Effector memory CD4-positive, alpha-beta T cell (primary cell): ENCODE results near the gene PAK1IP1.
"Not testable (repeated sequence)": the region's sequence is repeated elsewhere in the genome, so short reads cannot be mapped to it uniquely, and the experiment has no call there.

Experiments used
- DNase-seq, 3 donors: peaks; one replicate each; pipeline ENCODE4 v3.0.0-alpha.2; 2020
- H3K27ac ChIP-seq: 2 replicates; pipeline ENCODE4 v1.7.0; 2013; ENCODE audit warnings: mild to moderate bottlenecking, low read length, moderate library complexity; ENCODE audit not compliant: insufficient read depth, poor library complexity, severe bottlenecking
- H3K27me3 ChIP-seq: replicated peaks from 2 replicates; pipeline ENCODE4 v1.7.0; 2013; ENCODE audit warnings: mild to moderate bottlenecking, low read length; ENCODE audit not compliant: insufficient read depth, control insufficient read depth, poor library complexity, severe bottlenecking
- H3K36me3 ChIP-seq: 2 replicates; pipeline ENCODE4 v1.7.0; 2013; ENCODE audit warnings: mild to moderate bottlenecking, low read length, moderate library complexity; ENCODE audit not compliant: control insufficient read depth, insufficient read depth
- H3K4me1 ChIP-seq: 2 replicates; pipeline ENCODE4 v1.7.0; 2013; ENCODE audit warnings: low read length, mild to moderate bottlenecking; ENCODE audit not compliant: control insufficient read depth, insufficient read depth, poor library complexity, severe bottlenecking
- H3K4me3 ChIP-seq: 2 replicates; pipeline ENCODE4 v1.7.0; 2013; ENCODE audit warnings: low read length, low read depth, mild to moderate bottlenecking; ENCODE audit not compliant: insufficient read depth, poor library complexity, severe bottlenecking
- H3K9me3 ChIP-seq: 2 replicates; pipeline ENCODE4 v1.7.0; 2013; ENCODE audit warnings: mild to moderate bottlenecking, low read length, moderate library complexity; ENCODE audit not compliant: control insufficient read depth

Gene PAK1IP1

GRCh38 chr6:10690651-10691445 lies 3.9 kb upstream of the PAK1IP1 start:
- Histone ChIP-seq H3K4me3 (no peak overlapping the region), H3K4me1 (peaks cover 9% of the 10 kb centered on the region), H3K27me3 (no peaks in the 10 kb centered on the region), H3K36me3 (no peaks in the 10 kb centered on the region), H3K9me3 (no peaks in the 10 kb centered on the region), H3K27ac (no peak overlapping the region)
- DNase-seq: no peak

- Histone ChIP-seq H3K9me3 (no peaks in the 10 kb centered on the region), H3K4me1 (peaks cover 16% of the 10 kb centered on the region), H3K36me3 (no peaks in the 10 kb centered on the region), H3K27me3 (no peaks in the 10 kb centered on the region), H3K4me3 (no peak overlapping the region), H3K27ac (no peak overlapping the region)
- no peak for DNase-seq
Measured at GRCh38 chr6:10692965-10693538, 1.7 kb upstream of the PAK1IP1 start.

- DNase-seq: no peak
- Histone ChIP-seq H3K36me3 (peaks cover 8% of the 10 kb centered on the region), H3K27ac (peak overlapping the region; percentile 96), H3K9me3 (no peaks in the 10 kb centered on the region), H3K27me3 (no peaks in the 10 kb centered on the region), H3K4me3 (peak overlapping the region; percentile 84), H3K4me1 (peaks cover 16% of the 10 kb centered on the region)
Measured at GRCh38 chr6:10695086-10695657, 400 bp downstream of the PAK1IP1 start.

- H3K4me3 ChIP-seq: no peak overlapping the region
- H3K27ac ChIP-seq: no peak overlapping the region
- peaks cover 9% of the 10 kb centered on the region for H3K36me3 ChIP-seq
- no peak for DNase-seq
- H3K9me3 ChIP-seq: no peaks in the 10 kb centered on the region
- H3K4me1 ChIP-seq: peaks cover 16% of the 10 kb centered on the region
- H3K27me3 ChIP-seq: no peaks in the 10 kb centered on the region
Measured at GRCh38 chr6:10696655-10697054, 1.9 kb downstream of the PAK1IP1 start.

- H3K27ac ChIP-seq: no peak overlapping the region
- DNase-seq: no peak
- no peaks in the 10 kb centered on the region for H3K9me3 ChIP-seq
- H3K27me3 ChIP-seq: no peaks in the 10 kb centered on the region
- peaks cover 3% of the 10 kb centered on the region for H3K36me3 ChIP-seq
- no peaks in the 10 kb centered on the region for H3K4me1 ChIP-seq
- H3K4me3 ChIP-seq: no peak overlapping the region
Measured at GRCh38 chr6:10713962-10714361, 19.2 kb downstream of the PAK1IP1 start.

- Histone ChIP-seq H3K9me3 (no peaks in the 10 kb centered on the region), H3K4me1 (peaks cover 6% of the 10 kb centered on the region), H3K36me3 (no peaks in the 10 kb centered on the region), H3K27me3 (no peaks in the 10 kb centered on the region), H3K4me3 (peak overlapping the region; percentile 63), H3K27ac (no peak overlapping the region)
- no peak for DNase-seq
Measured at GRCh38 chr6:10719296-10719963, 24.7 kb downstream of the PAK1IP1 start.

- peak overlapping the region; percentile 71 for H3K27ac ChIP-seq
- DNase-seq: no peak
- no peaks in the 10 kb centered on the region for H3K36me3 ChIP-seq
- no peaks in the 10 kb centered on the region for H3K27me3 ChIP-seq
- peaks cover 6% of the 10 kb centered on the region for H3K4me1 ChIP-seq
- H3K9me3 ChIP-seq: no peaks in the 10 kb centered on the region
- H3K4me3 ChIP-seq: peak overlapping the region; percentile 63
Measured at GRCh38 chr6:10719964-10720264, 25.1 kb downstream of the PAK1IP1 start.

- H3K27ac ChIP-seq: peak overlapping the region; percentile 71
- DNase-seq: peak; percentile 31 to 50 (median 41)
- peak overlapping the region; percentile 63 for H3K4me3 ChIP-seq
- H3K4me1 ChIP-seq: peaks cover 6% of the 10 kb centered on the region
- no peaks in the 10 kb centered on the region for H3K9me3 ChIP-seq
- no peaks in the 10 kb centered on the region for H3K36me3 ChIP-seq
- H3K27me3 ChIP-seq: no peaks in the 10 kb centered on the region
Measured at GRCh38 chr6:10720265-10720959, 25.6 kb downstream of the PAK1IP1 start.

GRCh38 chr6:10720960-10721849 lies 26.4 kb downstream of the PAK1IP1 start:
- Histone ChIP-seq H3K4me3 (peak overlapping the region; percentile 63), H3K27ac (peak overlapping the region; percentile 71)
- not testable (repeated sequence) for DNase-seq, H3K4me1 ChIP-seq, H3K27me3 ChIP-seq, H3K9me3 ChIP-seq, H3K36me3 ChIP-seq
